Esophagus squamous epithelium (tissue), 5 donors: ENCODE results near the gene PLEKHN1. TPM values are rescaled to one million over a fixed set of nuclear protein-coding genes. Genes with fewer than 3 reads are reported as not detected.
A peak's percentile ranks its signal among the peaks of the same experiment; 100 is the strongest.

Experiments
- DNase-seq: peaks from one replicate; lab custom pipeline; 2025; lab: John Stamatoyannopoulos, UW
- H3K27ac ChIP-seq, 4 donors: fragments of 200-600 bp; sonication (generic); one replicate each; pipeline ENCODE4 v1.5.1; 2016 to 2019; ENCODE audit warnings: mild to moderate bottlenecking in 1 of 4
- H3K27me3 ChIP-seq, 4 donors: fragments of 200-600 bp; sonication (generic); 1 replicate in 3 of 4; 2 replicates in 1 of 4; pipeline versions ENCODE4 v1.5.1 to v1.6.0; 2017 to 2021; ENCODE audit warnings: antibody characterized with exemption in 1 of 4
- H3K36me3 ChIP-seq, 3 donors: fragments of 200-600 bp; sonication (generic); one replicate each; pipeline ENCODE4 v1.5.1; 2016 to 2019
- H3K4me1 ChIP-seq, 3 donors: fragments of 200-600 bp; sonication (generic); one replicate each; pipeline ENCODE4 v1.5.1; 2017 to 2019
- H3K4me3 ChIP-seq, 4 donors: fragments of 200-600 bp; sonication (generic); 1 replicate in 3 of 4; 2 replicates in 1 of 4; pipeline ENCODE4 v1.5.1; 2016 to 2019; ENCODE audit warnings: mild to moderate bottlenecking in 2 of 4, moderate library complexity in 1 of 4
- H3K9me3 ChIP-seq, 3 donors: fragments of 200-600 bp; sonication (generic); one replicate each; pipeline ENCODE4 v1.5.1; 2016 to 2019
- CTCF ChIP-seq, 6 experiments: fragments of 450-650 bp in 4 of 6; fragments of 200-600 bp in 2 of 6; sonication (generic) in 2 of 6; IDR thresholded peaks; one replicate each; pipeline ENCODE4 v1.5.1; 2016 to 2019; ENCODE audit warnings: antibody characterized with exemption in 6 of 6, mild to moderate bottlenecking in 4 of 6, moderate library complexity in 4 of 6
- POLR2A ChIP-seq, 4 donors: fragments of 450-650 bp; IDR thresholded peaks; one replicate each; pipeline ENCODE4 v1.6.1; 2017; ENCODE audit warnings: antibody characterized with exemption in 4 of 4, mild to moderate bottlenecking in 4 of 4, moderate library complexity in 3 of 4
- WGBS, 2 donors: methylation state at CpG; one replicate each; pipeline ENCODE4 v1.1.5; 2018; 5-methylcytosine and 5-hydroxymethylcytosine counted together
- intact Hi-C: fragments of 100-400 bp; cut with DNase I; formaldehyde crosslinking; loops from one replicate; pipeline ENCODE4 v1.15.0; 2022
- total RNA-seq, 4 donors: library from RNA; depleted of rRNA; stranded (reverse); fragments of >200 nt; gene quantifications; one replicate each; pipeline ENCODE4 v1.1.0, GENCODE V29; 2016
- donor health status: DM: yes; HTN: yes; CAD: no.

Gene PLEKHN1
- total RNA-seq, 4 donors from 2014 or later = 16.8 to 39.6 (median 23.4) TPM

GRCh38 chr1:918843-919242 lies 47.4 kb upstream of the PLEKHN1 start:
- no peak for DNase-seq
- peaks cover 20 to 100% (median 30%) of the 10 kb centered on the region in 4 donors for H3K27me3 ChIP-seq
- H3K4me3 ChIP-seq = no peak overlapping the region
- peaks cover 25 to 45% (median 26%) of the 10 kb centered on the region in 3 donors for H3K4me1 ChIP-seq
- H3K36me3 ChIP-seq = no peaks in the 10 kb centered on the region
- H3K9me3 ChIP-seq = no peaks in the 10 kb centered on the region
- H3K27ac ChIP-seq = no peak overlapping the region
- TF ChIP-seq CTCF (IDR thresholded peaks at IDR 0.05) = no peak
- TF ChIP-seq POLR2A (IDR thresholded peaks at IDR 0.05) = no peak
- intact Hi-C loops = no loop called here
- 85% methylated on average over 3 of the region's 6 CpGs; no CpG with 5 or more reads in 1 of the 2 donors for WGBS, 2 donors

- no peak for DNase-seq
- TF ChIP-seq POLR2A (IDR thresholded peaks at IDR 0.05) (no peak), CTCF (IDR thresholded peaks at IDR 0.05) (no peak)
- WGBS, 2 donors = 40% methylated on average over 2 of the region's 29 CpGs; no CpG with 5 or more reads in 1 of the 2 donors
- H3K27me3 ChIP-seq = peaks cover 20 to 100% (median 30%) of the 10 kb centered on the region in 4 donors
- no peaks in the 10 kb centered on the region for H3K36me3 ChIP-seq
- H3K4me3 ChIP-seq = no peak overlapping the region
- no peak overlapping the region for H3K27ac ChIP-seq
- H3K4me1 ChIP-seq = peaks cover 25 to 50% (median 32%) of the 10 kb centered on the region in 3 donors
- intact Hi-C loops = no loop called here
- no peaks in the 10 kb centered on the region for H3K9me3 ChIP-seq
Observed at GRCh38 chr1:919271-919872, 46.9 kb upstream of the PLEKHN1 start.

- intact Hi-C loops = no loop called here
- H3K27me3 ChIP-seq = peaks cover 25 to 100% (median 32%) of the 10 kb centered on the region in 4 donors
- H3K4me3 ChIP-seq = no peak overlapping the region
- H3K9me3 ChIP-seq = no peaks in the 10 kb centered on the region
- no peak for DNase-seq
- no peak overlapping the region for H3K27ac ChIP-seq
- TF ChIP-seq POLR2A (IDR thresholded peaks at IDR 0.05) = no peak
- TF ChIP-seq CTCF (IDR thresholded peaks at IDR 0.05) = no peak
- H3K4me1 ChIP-seq = peaks cover 30 to 57% (median 37%) of the 10 kb centered on the region in 3 donors
- WGBS, 2 donors = 37% methylated on average over 2 of the region's 23 CpGs; no CpG with 5 or more reads in 1 of the 2 donors
- no peaks in the 10 kb centered on the region for H3K36me3 ChIP-seq
Observed at GRCh38 chr1:920010-920409, 46.3 kb upstream of the PLEKHN1 start.

- Histone ChIP-seq H3K4me1 (peaks cover 32 to 62% (median 42%) of the 10 kb centered on the region in 3 donors), H3K4me3 (no peak overlapping the region), H3K27ac (no peak overlapping the region), H3K36me3 (no peaks in the 10 kb centered on the region), H3K27me3 (peaks cover 25 to 100% (median 33%) of the 10 kb centered on the region in 4 donors), H3K9me3 (no peaks in the 10 kb centered on the region)
- TF ChIP-seq CTCF (IDR thresholded peaks at IDR 0.05) = no peak
- TF ChIP-seq POLR2A (IDR thresholded peaks at IDR 0.05) = no peak
- 0 to 3% methylated on average over 2 to 5 of the region's 13 CpGs for WGBS, 2 donors
- DNase-seq = no peak
- intact Hi-C loops = no loop called here
Observed at GRCh38 chr1:920521-920920, 45.8 kb upstream of the PLEKHN1 start.

GRCh38 chr1:921011-921837 lies 45.1 kb upstream of the PLEKHN1 start:
- TF ChIP-seq POLR2A (IDR thresholded peaks at IDR 0.05) = no peak
- peak in 5 of 6 experiments; percentile 40 to 54 (median 41) for TF ChIP-seq CTCF (IDR thresholded peaks at IDR 0.05)
- Histone ChIP-seq H3K4me3 (peak overlapping the region in 1 of 4 donors; percentile 46), H3K4me1 (peaks cover 35 to 69% (median 45%) of the 10 kb centered on the region in 3 donors), H3K36me3 (no peaks in the 10 kb centered on the region), H3K27ac (no peak overlapping the region), H3K9me3 (no peaks in the 10 kb centered on the region), H3K27me3 (peaks cover 28 to 100% (median 33%) of the 10 kb centered on the region in 4 donors)
- intact Hi-C loops = no loop called here
- no peak for DNase-seq
- 28 to 29% methylated on average over 24 to 26 of the region's 38 CpGs for WGBS, 2 donors
